HG03064 (cell line): ENCODE data around the gene RELT.

Experiments used
- ATAC-seq: cut with Tn5 transposase; IDR thresholded peaks from one replicate; pipeline ENCODE4 v1.9.1; 2021; ENCODE audit warnings: low read depth; ENCODE audit not compliant: unreplicated experiment

Gene RELT

DNA sequence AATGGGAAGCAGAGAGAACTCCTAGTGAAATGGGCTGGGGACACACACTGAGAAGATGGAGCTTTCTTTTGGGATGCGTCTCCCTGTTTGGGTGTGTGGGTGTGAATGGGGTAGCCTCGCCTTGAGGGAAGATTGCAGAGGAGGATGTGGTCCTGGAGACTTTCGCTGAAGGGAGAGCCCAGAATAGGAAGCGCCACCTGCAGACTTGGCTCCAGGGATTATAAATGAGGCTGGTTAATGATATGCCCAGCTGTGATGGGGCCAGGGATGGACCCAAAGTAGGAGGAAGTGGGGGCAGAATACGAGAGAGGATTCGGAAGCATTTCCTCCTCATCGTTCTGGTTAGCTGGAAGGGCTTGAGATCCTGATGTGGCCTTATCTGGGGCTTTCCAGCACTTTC is 13.7 kb downstream of the RELT start:
- no peak for ATAC-seq

DNA sequence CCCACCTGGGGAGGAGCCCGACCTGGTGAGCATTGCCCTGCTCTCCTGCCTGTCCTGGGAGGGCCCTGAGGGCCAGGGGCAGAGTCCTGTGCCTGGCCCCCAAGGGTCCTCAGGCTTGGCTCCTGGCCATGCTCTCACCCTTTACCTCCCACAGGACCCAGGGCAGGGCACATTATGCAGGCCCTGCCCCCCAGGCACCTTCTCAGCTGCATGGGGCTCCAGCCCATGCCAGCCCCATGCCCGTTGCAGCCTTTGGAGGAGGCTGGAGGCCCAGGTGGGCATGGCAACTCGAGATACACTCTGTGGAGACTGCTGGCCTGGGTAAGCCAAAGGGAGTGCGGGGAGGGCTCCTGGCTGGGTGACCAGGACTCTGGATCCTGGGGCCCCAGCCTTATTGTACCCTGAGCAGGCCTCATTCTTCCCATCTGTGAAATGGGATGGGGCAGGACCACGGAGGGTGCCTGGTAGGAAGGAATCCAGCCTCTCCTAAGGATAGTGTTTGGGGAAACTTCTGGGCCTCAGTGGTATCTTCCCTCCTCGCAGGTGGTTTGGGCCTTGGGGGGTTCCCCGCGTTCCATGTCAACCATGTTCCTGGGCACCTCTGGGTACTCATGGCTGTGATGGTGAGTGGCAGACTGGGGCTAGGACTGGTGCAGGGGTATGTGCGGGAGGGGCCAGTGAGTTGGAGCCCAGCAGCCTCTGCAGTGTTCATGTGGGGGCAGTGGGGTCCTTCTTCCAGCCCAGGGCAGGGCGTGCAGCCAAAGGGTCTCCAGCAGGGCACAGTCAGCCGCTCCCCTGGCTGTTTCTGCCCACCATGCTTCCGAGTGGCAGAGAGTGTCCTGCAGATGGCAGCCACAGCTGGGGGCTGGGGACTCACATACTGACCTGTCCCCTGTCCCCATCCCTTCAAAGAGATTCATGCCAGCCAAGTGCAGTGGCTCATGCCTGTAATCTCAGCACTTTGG is 14.7 kb downstream of the RELT start:
- ATAC-seq = no peak

DNA sequence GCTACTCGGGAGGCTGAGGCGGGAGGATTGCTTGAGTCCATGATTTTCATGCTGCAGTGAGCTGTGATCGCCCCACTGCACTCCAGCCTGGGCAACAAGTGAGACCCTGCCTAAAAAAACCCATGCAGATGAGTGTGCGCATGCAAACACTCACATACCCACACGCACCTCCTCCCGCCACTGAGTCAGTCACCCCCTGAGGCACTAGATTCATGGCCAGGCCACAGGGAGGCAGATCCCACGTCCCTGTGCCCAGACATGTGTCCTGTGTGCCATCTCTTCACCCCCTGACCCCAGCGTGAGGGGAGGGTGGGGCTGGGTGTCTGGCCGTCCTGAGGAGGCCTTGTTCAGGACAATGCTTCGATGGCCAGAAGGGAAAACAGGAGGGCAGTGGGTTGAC is 15.5 kb downstream of the RELT start:
- ATAC-seq = no peak

DNA sequence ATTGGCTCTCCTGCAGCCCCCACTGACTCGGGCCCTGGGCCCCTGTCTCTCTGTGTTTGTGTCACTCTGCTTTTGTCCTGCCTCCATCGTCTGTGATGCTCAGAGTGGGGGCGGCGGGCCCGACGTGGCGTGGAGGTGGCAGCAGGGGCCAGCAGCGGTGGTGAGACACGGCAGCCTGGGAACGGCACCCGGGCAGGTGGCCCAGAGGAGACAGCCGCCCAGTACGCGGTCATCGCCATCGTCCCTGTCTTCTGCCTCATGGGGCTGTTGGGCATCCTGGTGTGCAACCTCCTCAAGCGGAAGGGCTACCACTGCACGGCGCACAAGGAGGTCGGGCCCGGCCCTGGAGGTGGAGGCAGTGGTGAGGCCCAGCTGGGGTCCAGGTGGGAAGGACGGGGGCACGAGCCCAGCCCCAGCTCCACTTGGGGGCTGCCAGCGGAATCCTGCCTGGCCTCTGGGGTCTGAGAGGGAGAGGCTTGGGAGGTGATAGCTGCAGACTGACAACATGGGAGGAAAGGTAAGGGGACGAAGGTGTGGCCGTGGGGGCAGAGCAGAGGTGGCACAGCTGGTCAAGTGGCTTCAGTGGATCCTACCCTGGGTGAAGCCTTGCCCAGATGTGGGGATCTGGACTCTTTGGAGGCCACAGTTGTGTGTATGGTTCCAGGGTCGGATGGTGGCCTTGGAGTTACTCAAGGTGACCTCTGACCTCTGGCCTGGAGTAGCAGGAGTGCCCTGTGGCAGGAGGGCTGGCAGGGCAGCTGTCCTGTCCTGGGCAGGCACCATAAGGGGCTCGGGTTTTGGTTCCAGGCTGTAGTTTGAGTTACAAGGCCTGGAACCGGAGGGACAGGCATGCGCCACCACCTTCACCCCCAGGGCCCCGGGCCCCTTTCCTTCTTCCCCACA is 16.2 kb downstream of the RELT start:
- ATAC-seq = no peak

DNA sequence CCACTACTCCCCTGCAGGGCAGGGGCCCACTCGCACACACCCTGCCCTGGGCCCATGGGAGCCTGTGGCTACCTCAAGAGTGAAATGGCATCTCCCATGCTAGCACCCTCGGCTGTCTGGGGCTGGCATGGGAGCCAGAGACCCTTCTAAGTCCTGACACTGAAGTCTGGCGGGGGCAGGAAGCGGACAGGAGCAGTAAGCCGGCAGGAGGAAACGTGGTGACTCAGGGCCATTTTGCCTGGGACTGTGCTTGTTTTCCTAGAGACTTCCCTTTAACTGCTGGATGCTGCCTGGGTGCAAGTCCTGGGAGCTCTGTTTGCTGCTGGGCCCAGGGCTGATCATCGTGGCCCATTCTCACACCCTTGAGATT is 16.8 kb downstream of the RELT start:
- ATAC-seq = no peak

DNA sequence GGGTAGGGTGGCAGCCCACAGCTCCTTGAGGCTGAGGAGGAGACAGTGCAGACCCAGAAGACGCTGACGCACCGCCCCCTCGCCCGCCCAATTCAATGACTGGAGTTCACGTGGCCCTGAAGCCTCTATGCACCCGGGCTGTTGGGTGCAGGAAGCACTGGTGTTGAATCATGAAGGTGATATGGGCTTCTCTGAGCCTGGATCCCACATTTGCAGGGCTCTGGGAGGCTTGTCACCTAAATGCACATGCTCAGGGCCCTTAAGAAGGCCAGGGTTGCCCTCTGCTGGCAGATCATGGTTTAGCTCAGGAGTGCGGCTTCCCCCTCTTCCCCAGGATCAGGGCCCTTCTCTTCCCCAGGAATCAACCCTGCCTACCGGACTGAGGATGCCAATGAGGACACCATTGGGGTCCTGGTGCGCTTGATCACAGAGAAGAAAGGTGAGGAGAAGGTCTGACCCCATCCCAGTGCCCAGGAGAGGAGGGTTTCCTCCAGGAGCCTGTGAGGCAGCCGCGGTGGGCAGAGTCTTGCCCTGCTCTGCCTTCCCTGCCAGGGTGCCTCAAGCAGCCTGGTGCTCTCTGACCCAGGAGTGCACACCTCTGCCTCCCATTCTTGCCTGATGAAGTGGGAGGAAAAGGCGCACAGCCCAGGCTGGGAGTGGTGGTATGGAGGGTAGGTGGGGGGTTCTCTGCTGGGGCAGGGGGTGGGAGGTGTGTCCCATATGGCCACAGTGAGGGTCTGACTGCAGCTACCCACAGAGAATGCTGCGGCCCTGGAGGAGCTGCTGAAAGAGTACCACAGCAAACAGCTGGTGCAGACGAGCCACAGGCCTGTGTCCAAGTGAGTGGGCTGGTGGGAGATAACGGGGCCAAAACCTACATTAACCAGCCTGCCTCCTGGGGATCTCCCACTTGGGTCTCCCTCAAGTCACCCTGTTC is 17.5 kb downstream of the RELT start:
- no peak for ATAC-seq

DNA sequence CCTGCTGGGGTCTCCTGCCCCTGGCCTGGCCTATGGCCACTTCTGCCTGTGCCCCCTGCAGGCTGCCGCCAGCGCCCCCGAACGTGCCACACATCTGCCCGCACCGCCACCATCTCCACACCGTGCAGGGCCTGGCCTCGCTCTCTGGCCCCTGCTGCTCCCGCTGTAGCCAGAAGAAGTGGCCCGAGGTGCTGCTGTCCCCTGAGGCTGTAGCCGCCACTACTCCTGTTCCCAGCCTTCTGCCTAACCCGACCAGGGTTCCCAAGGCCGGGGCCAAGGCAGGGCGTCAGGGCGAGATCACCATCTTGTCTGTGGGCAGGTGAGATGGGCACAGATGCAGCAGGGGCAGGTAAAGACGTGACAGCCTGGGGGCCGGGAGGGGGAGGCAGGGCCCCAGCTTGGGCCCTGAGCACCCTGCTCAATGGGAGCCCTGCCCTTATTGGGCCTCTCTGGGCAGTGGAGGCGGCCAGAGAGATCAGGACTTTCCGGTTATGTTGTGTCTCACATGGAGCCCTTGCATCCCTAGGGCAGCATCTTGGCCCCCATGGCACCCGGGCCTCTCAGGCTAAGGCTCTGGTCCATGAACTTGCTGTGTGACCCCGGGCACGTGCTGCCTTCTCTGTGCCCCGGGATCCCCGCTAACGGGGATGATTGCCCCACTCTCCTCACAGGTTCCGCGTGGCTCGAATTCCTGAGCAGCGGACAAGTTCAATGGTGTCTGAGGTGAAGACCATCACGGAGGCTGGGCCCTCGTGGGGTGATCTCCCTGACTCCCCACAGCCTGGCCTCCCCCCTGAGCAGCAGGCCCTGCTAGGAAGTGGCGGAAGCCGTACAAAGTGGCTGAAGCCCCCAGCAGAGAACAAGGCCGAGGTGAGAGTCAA is 18.5 kb downstream of the RELT start:
- ATAC-seq = no peak

DNA sequence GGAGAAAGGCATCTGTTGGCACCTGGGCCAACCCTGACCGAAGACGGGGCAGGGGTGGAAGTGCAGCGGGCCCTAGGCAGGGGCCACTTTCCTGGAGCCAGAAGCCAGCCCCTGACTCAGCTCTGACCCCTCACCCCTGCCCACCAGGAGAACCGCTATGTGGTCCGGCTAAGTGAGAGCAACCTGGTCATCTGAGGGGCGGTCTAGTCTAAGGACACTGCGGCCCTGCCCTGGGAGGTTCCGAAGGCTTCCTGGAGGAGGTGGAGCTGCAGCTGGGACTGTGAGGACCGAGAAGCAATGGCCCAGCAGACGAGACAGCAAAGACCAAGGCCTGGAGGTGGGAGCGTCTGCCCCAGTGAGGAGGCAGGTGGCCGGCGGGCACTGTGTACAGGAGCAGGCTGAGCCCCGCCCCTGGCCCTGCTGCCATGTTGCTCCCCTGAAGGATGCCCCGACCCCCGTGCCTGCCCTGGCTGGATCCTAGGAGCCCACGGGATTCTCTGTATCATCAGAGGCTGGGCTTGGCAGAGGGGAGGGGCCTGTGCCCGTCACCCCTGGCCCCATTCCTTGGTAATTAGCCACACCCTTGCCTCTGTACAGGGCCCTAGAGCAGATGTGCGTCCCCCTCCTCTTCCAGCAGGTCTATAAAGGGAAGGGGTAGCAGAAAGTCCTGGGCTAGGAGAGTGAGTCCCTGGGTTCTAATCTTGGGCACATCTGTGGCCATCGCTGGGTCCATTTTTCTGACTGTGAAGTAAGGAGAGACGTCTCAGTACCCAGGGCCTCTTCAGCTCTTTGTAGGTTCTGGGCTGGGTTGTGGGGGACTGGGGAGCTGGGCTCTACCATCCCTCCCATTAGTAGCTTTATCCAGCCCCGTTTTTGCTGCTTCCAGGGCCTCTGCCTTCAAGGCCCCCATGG is 19.4 kb downstream of the RELT start:
- no peak for ATAC-seq

DNA sequence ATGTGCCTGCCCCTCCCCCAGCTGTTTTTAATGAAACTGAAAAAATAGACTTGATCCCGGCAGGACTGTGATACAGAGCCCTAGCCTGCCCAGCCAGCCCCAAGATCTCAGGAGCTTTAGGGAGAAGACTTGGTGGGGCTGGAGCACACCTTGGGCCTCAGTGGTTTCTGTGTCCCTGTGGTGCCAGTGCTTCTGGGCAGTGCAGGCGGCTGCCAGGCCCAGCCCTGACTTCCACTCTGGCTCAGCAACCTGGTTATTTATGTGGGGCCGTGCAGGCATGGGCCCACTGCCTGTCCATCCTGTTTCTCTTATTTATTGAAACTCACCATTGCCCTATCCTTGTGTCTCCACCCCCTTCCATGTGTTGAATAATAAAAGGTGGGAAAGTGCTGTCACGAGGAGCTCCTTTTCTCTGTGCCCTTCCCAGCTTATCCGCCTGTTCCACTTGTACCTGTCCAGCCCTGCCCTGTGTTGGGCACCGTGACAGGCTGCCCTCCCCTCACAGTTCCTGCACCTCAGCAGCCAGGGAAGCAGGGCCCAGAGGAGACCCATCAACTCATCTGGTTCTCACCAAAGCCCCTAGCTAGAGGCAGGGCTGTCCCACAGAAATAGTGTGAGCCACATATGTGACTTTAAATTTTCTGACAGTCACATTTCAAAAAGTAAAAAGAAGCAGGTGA is 20.2 kb downstream of the RELT start:
- no peak for ATAC-seq

DNA sequence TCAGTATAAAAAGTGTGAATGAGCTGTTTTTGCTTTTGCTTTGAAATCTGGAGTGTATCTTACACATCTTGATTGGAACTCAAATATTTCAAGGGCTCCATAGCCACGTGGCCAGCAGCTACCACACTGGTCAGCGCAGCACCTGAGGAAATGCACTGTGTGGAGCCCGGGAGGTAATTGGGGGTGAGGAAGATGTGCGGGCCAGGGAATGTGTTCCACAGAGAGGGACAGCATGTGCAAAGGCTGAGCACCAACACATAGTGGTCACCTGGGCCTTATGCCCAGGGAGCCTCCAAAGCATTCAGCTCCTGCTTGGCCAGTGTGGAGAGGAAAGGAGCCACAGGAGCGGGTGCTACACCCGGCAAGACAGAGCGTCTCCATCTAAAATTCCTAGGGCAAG is 20.8 kb downstream of the RELT start:
- no peak for ATAC-seq

DNA sequence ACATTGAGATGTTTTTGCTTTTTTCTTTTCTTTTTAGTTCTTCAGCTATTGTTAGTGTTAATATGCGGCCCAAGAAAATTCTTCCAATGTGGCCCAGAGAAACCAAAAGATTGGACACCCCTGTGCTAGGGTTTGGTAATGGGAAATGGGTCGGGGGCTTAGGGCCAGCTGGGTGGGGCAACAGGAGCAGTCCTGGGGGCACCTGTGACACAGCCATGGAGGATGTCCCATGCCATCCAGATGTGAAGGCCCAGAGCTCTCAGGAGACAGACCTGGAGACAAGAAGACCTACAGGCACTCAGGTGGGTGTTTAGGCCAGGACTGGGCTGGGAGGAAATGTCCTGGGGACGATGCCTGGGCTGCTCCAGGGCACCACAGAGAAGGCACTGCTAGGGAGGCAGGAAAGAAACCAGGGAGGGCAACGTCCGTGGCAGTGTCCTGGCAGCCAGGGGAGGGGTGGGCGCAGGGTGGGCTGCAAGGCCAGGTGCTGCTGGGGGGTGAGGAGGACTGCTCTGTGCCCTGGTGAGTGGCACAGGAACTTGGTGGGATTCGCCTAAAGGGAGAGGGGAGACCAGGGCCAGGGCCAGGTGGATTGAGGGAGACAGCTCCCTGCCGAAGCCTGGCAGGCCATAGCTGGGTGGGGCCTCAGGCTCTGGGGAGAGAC is 21.4 kb downstream of the RELT start:
- no peak for ATAC-seq

DNA sequence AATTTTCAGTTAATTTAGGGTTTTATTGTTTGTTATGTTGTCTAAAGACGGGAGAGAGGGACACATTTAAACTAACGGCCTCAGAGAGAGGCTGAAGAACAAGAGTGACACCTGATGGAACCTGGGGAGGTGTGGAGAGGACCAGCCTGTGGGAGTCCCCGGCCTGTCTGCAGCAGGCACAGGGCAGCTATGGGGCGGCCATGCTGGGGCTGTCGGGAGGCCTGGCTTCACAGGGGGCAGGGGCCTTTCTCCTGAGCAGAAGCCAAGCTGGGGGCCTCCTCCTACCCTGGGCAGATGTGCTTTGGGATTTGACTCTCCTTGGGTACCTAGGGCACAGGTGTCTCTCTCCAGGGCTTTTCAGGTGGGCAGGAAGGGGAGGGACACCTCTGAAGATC is 21.9 kb downstream of the RELT start:
- no peak for ATAC-seq

DNA sequence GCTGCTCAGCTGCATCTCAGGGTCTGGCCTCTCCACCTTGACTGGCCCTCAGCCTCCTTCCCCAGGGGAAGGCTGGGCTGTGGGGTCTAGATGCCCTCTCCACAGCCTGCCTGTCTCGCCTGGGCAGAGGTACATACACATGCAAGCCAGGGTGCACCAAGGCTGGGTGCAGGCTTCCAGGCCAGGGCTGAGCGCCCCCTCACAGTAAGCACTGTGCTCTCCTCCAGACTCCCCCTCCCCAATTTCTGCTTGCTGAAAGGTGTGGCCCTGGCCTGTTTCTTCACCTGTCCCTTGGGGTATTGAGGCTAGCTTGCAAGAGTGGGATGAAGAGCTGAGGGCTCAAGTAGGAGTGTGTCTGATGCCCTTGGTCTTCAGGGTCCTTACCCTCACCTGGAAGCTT is 22.5 kb downstream of the RELT start:
- no peak for ATAC-seq

DNA sequence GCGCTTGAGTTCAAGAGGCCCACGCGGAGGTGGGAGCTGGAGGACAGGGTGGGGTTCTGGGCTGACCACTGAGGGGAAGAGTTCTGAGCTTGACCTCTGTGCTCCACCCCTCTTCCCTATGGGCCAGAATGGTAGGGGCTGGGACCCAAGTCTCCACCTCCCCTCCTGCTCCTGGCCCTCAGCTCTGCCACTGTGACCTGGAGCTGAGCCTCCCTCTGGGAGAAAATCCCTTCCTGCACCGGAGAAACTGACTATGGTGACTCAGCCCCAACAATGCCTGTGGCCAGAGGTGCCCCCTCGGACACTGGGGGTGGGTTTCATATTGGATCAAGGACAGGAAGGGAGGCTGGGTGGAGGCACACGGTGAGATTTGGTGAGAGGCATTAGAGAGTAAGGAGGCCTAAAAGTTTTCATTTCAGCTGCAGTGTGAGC is 23.0 kb downstream of the RELT start:
- ATAC-seq = no peak

DNA sequence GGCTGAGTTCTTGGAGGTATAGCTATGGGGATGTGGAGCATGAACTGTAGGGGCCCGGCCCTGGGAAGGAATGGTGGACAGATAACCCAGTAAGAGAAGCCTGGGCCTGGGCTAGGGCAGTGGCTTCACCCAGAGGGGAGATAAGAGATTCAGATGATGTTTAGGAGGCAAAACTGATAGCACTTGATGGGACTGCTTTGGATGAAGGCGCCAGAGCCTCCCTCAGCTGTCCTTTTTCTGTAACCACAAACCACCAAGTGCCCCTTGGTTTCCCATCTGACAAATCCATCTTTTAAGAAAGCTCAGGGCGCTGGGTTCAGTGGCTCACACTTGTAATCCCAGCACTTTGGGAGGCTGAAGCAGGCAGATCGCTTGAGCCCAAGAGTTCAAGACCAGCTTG is 23.4 kb downstream of the RELT start:
- ATAC-seq = no peak

DNA sequence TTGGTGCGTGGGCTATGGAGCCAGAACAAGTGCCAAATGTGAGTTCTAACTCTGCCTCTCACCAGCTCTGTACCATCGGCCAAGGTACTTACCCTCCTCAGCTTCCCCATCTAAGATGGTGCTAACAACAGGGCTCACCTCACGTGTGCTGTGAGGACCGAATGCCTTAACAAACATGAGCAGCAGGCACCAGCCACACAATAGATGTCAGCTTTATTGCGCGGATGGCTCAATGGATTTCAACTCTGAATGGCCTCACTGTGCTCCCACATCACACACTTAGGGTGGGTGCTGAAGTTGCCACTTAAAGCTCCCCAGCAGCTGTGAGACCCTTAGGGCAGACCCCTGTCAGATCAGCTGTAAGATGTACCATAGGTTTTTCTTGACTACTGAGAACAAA is 24.1 kb downstream of the RELT start:
- no peak for ATAC-seq

DNA sequence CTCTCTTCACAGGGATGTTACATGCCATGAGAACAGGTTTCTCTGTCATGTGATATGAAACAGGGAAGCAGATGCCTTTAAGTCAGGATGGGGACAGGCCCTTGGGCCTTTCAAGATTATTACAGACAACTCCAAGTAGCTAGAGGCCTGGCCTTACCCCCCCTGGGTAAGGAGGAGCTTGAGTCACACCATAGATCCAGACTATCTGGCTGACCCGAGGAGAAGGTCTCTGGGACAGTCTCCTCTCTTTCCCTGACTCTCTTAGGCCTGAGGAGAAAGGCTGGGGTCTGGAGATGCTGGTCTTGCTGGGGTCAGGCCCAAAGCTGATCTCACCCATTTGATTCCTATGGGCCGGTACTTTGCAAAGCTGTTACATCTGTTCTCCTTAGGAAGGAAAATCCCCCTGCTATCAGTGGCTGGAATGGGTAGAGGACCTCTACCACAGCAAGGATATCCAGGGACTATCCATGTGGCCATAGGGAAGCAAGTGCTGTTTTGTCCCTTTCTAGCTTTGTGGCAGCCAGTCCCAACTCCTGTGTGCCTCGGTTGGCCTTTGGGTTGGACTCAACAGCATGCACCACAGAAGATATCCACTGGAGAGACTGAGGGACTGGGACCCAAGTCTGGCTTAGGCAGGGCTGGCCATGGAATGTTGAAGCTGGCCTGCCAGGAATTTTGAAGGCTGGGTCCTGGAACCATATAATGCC is 25.2 kb downstream of the RELT start:
- no peak for ATAC-seq
